B cell (primary cell): ENCODE data around the gene IGFBP7.

ENCODE experiments used
- CTCF ChIP-seq: fragments of 200-600 bp; IDR thresholded peaks from one replicate; pipeline ENCODE4 v1.8.0; 2022; ENCODE audit warnings: antibody characterized with exemption, mild to moderate bottlenecking
- EZH2 ChIP-seq: IDR thresholded peaks from 2 replicates; pipeline ENCODE4 v1.6.1; 2012; ENCODE audit warnings: borderline replicate concordance, low read depth, mild to moderate bottlenecking, moderate library complexity, low read length; ENCODE audit not compliant: insufficient read depth, poor library complexity, severe bottlenecking

DNA sequence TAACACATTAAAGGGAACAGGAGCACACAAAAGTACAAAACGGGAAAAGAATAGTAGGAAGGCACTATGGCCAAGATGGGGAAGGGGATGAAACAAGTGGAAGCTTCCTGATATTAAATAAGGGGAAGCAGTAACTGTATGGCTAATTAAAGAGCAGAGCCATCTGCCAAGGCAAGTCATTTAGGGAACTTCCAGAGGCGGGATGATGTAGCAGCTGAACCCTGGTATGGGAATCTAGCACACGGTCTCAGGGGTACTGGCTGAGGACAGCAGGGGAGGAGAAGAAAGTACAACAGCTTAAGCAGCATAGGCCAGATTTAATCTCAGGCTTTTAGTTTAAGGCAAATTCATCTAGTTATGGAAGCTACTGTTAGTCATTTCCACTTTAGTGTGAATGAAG lies 59.1 kb downstream of the IGFBP7 start:
- no peak for TF ChIP-seq CTCF
- TF ChIP-seq EZH2, result no peak
